Neural cell (in vitro differentiated cells): ENCODE results near the gene KRT82. TPM values are rescaled to one million over a fixed set of nuclear protein-coding genes. Genes with fewer than 3 reads are reported as not detected.

Source experiments
- H2AFZ ChIP-seq: fragments of 200-600, 300-800 bp; sonication (generic), shearing (Covaris generic); 2 replicates; pipeline ENCODE4 v1.6.0; 2014; ENCODE audit warnings: low read depth, mild to moderate bottlenecking, antibody characterized with exemption, low read length, moderate library complexity
- H3F3A ChIP-seq: fragments of 200-600 bp; shearing (Covaris generic); 2 replicates; pipeline ENCODE4 v1.6.1; 2016; ENCODE audit warnings: mild to moderate bottlenecking, moderate library complexity, mixed read lengths, antibody characterized with exemption, low read length; ENCODE audit not compliant: insufficient read depth, poor library complexity, severe bottlenecking
- H3K27ac ChIP-seq: fragments of 200-600, 300-800 bp; sonication (generic), shearing (Covaris generic); 2 replicates; pipeline ENCODE4 v1.5.1; 2014; ENCODE audit warnings: mild to moderate bottlenecking, low read length, moderate library complexity
- H3K27me3 ChIP-seq: fragments of 300-800, 200-600 bp; sonication (generic), shearing (Covaris generic); 2 replicates; pipeline ENCODE4 v1.6.0; 2014; ENCODE audit warnings: mild to moderate bottlenecking, low read depth, low read length, moderate library complexity; ENCODE audit not compliant: insufficient read depth
- H3K36me3 ChIP-seq: fragments of 300-800, 200-600 bp; sonication (generic), shearing (Covaris generic); 2 replicates; pipeline ENCODE4 v1.5.1; 2014; ENCODE audit warnings: mild to moderate bottlenecking, antibody characterized with exemption, low read length, moderate library complexity; ENCODE audit not compliant: insufficient read depth
- H3K4me2 ChIP-seq: fragments of 300-800, 200-600 bp; sonication (generic), shearing (Covaris generic); 2 replicates; pipeline ENCODE4 v1.6.0; 2014; ENCODE audit warnings: mild to moderate bottlenecking, low read length
- H3K4me3 ChIP-seq: fragments of 300-800, 200-600 bp; sonication (generic), shearing (Covaris generic); 2 replicates; pipeline ENCODE4 v1.5.1; 2014; ENCODE audit warnings: mild to moderate bottlenecking, low read length, moderate library complexity
- H3K79me2 ChIP-seq: fragments of 200-600 bp; shearing (Covaris generic); replicated peaks from 2 replicates; pipeline ENCODE4 v1.6.0; 2014; ENCODE audit warnings: mild to moderate bottlenecking, low read length, moderate library complexity; ENCODE audit not compliant: insufficient read depth
- H3K9ac ChIP-seq: fragments of 300-800, 200-600 bp; sonication (generic), shearing (Covaris generic); 2 replicates; pipeline ENCODE4 v1.6.1; 2016; ENCODE audit warnings: mild to moderate bottlenecking, low read length, mixed read lengths
- H3K9me2 ChIP-seq: fragments of 200-600 bp; shearing (Covaris generic); 2 replicates; pipeline ENCODE4 v1.6.1; 2016; ENCODE audit warnings: mild to moderate bottlenecking, low read length, mixed read lengths; ENCODE audit not compliant: insufficient read depth
- H3K9me3 ChIP-seq: fragments of 200-600, 300-800 bp; sonication (generic), shearing (Covaris generic); 2 replicates; pipeline ENCODE4 v1.6.1; 2016; ENCODE audit warnings: mild to moderate bottlenecking, mixed run types, low read length, moderate library complexity, mixed read lengths
- H4K20me1 ChIP-seq: fragments of 200-600 bp; shearing (Covaris generic); 2 replicates; pipeline ENCODE4 v1.6.1; 2016; ENCODE audit warnings: mild to moderate bottlenecking, mixed run types; ENCODE audit not compliant: insufficient read depth
- CTCF ChIP-seq: fragments of 450-650 bp; IDR thresholded peaks from 2 replicates; pipeline ENCODE4 v1.5.1; 2014; ENCODE audit warnings: antibody characterized with exemption, mild to moderate bottlenecking, moderate library complexity; ENCODE audit not compliant: poor library complexity, severe bottlenecking
- EP300 ChIP-seq: fragments of 450-650 bp; conservative IDR thresholded peaks from 2 replicates; pipeline ENCODE4 v1.6.1; 2014; ENCODE audit warnings: antibody characterized with exemption, mild to moderate bottlenecking, moderate library complexity; ENCODE audit not compliant: poor library complexity, severe bottlenecking
- EZH2 ChIP-seq: fragments of 200-600, 300-800 bp; shearing (Covaris generic), sonication (generic); IDR thresholded peaks from 2 replicates; pipeline ENCODE4 v1.6.1; 2014; ENCODE audit warnings: antibody characterized with exemption, low read length, borderline replicate concordance, mild to moderate bottlenecking; ENCODE audit not compliant: insufficient read depth, poor library complexity, severe bottlenecking
- MXI1 ChIP-seq: fragments of 450-650 bp; conservative IDR thresholded peaks from 2 replicates; pipeline ENCODE4 v1.6.1; 2014; ENCODE audit warnings: antibody characterized with exemption, mild to moderate bottlenecking; ENCODE audit not compliant: poor library complexity, severe bottlenecking
- POLR2AphosphoS5 ChIP-seq: IDR thresholded peaks from 2 replicates; pipeline ENCODE4 v1.6.1; 2012
- RAD21 ChIP-seq: fragments of 450-650 bp; conservative IDR thresholded peaks from 2 replicates; pipeline ENCODE4 v1.6.1; 2014; ENCODE audit warnings: antibody characterized with exemption, mild to moderate bottlenecking, moderate library complexity
- SMC3 ChIP-seq: fragments of 450-650 bp; conservative IDR thresholded peaks from 2 replicates; pipeline ENCODE4 v1.6.1; 2014; ENCODE audit warnings: antibody characterized with exemption, mild to moderate bottlenecking, moderate library complexity; ENCODE audit not compliant: poor library complexity
- TAF1 ChIP-seq: IDR thresholded peaks from 2 replicates; pipeline ENCODE4 v1.6.1; 2012; ENCODE audit warnings: low read depth
- polyA plus RNA-seq: library from polyadenylated mRNA; depleted of rRNA; stranded (reverse); fragments of >200 nt; gene quantifications from 2 replicates; pipeline ENCODE4 v1.2.3, GENCODE V29; 2014
- TF ChIP-seq, protein P1 (sequence below): IDR thresholded peaks from 2 replicates; pipeline ENCODE4 v1.6.1; 2012; ENCODE audit warnings: borderline replicate concordance

Gene KRT82
- polyA plus RNA-seq, 1 donor from 2014 or later = not detected

GRCh38 chr12:52414936-52415335 lies 8.8 kb upstream of the KRT82 start:
- Histone ChIP-seq H3K27me3 (no peaks in the 10 kb centered on the region), H2AFZ (no peak overlapping the region)

DNA sequence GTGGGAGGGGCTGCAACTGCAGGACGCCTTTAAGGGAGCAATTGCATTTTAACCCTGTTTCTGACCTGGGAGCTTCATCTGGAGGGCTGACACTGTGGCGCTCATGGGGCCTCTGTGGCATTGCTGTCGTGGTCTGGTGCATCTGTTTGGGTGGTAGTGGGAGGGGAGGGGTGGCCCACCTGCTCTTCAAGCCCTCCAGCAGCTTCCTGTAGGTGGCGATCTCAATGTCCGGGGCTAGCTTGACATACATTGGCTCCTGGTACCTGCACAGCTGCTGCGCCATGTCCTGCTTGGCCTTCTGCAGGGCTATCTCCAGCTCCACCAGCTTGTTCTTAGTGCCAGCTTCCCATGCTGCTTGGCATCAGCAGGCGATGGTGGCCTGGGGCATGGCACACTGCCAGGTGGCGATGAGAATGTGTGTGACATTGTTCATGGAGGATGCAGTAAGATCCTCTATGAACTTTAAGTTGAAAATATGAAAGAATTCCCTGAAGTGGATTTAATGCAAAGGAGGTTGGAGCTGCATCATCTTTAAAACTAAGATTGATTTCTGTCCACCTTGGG lies 7.7 kb upstream of the KRT82 start:
- H3F3A ChIP-seq = no peaks in the 10 kb centered on the region

More at GRCh38 chr12:52414936-52415335, 8.8 kb upstream of the KRT82 start:
- Histone ChIP-seq H3K4me2 (no peak overlapping the region), H3K9me2 (no peaks in the 10 kb centered on the region), H3K79me2 (no peaks in the 10 kb centered on the region), H3K4me3 (no peak overlapping the region), H3K36me3 (no peaks in the 10 kb centered on the region), H4K20me1 (no peaks in the 10 kb centered on the region), H3K9ac (no peak overlapping the region), H3K27ac (no peak overlapping the region), H3K9me3 (no peaks in the 10 kb centered on the region), H3F3A (no peaks in the 10 kb centered on the region)
- no peak for TF ChIP-seq RAD21
- no peak for TF ChIP-seq EP300
- TF ChIP-seq, protein P1, sequence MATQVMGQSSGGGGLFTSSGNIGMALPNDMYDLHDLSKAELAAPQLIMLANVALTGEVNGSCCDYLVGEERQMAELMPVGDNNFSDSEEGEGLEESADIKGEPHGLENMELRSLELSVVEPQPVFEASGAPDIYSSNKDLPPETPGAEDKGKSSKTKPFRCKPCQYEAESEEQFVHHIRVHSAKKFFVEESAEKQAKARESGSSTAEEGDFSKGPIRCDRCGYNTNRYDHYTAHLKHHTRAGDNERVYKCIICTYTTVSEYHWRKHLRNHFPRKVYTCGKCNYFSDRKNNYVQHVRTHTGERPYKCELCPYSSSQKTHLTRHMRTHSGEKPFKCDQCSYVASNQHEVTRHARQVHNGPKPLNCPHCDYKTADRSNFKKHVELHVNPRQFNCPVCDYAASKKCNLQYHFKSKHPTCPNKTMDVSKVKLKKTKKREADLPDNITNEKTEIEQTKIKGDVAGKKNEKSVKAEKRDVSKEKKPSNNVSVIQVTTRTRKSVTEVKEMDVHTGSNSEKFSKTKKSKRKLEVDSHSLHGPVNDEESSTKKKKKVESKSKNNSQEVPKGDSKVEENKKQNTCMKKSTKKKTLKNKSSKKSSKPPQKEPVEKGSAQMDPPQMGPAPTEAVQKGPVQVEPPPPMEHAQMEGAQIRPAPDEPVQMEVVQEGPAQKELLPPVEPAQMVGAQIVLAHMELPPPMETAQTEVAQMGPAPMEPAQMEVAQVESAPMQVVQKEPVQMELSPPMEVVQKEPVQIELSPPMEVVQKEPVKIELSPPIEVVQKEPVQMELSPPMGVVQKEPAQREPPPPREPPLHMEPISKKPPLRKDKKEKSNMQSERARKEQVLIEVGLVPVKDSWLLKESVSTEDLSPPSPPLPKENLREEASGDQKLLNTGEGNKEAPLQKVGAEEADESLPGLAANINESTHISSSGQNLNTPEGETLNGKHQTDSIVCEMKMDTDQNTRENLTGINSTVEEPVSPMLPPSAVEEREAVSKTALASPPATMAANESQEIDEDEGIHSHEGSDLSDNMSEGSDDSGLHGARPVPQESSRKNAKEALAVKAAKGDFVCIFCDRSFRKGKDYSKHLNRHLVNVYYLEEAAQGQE = no peak
- TF ChIP-seq MXI1 = no peak
- TF ChIP-seq SMC3 = no peak
- TF ChIP-seq TAF1 = no peak
- no peak for TF ChIP-seq CTCF
- no peak for TF ChIP-seq POLR2AphosphoS5
- no peak for TF ChIP-seq EZH2

More for the DNA sequence above, 7.7 kb upstream of the KRT82 start:
- no peaks in the 10 kb centered on the region for H3K9me2 ChIP-seq
- H3K9me3 ChIP-seq = no peaks in the 10 kb centered on the region
- H3K79me2 ChIP-seq = no peaks in the 10 kb centered on the region
- H3K4me2 ChIP-seq = no peak overlapping the region
- no peaks in the 10 kb centered on the region for H3K27me3 ChIP-seq
- no peak overlapping the region for H3K4me3 ChIP-seq
- H2AFZ ChIP-seq = no peak overlapping the region
- H4K20me1 ChIP-seq = no peaks in the 10 kb centered on the region
- no peak overlapping the region for H3K27ac ChIP-seq
- no peak overlapping the region for H3K9ac ChIP-seq
- no peak for TF ChIP-seq SMC3
- no peak for TF ChIP-seq EZH2
- TF ChIP-seq, protein P1 = no peak
- no peak for TF ChIP-seq MXI1
- TF ChIP-seq CTCF = no peak
- H3K36me3 ChIP-seq = no peaks in the 10 kb centered on the region
